ENCODE measurements around the gene FGF3.

- no peak for TF ChIP-seq CTCF (IDR thresholded peaks at IDR 0.05; ENCODE audit: insufficient read depth, low read depth, low read length)
- no peak for TF ChIP-seq EZH2 (IDR thresholded peaks at IDR 0.05; ENCODE audit: insufficient read depth, low read length)
Observed at GRCh38 chr11:69828971-69829344, 9.7 kb upstream of the FGF3 start.

Data from astrocyte (in vitro differentiated cells and primary cell).